GM12874 (cell line): ENCODE results near the gene APOM.

ENCODE experiments used
- CTCF ChIP-seq: IDR thresholded peaks from 2 replicates; pipeline ENCODE4 v1.5.1; 2011; ENCODE audit warnings: low read depth, mild to moderate bottlenecking, control low read depth, low read length, moderate library complexity; ENCODE audit not compliant: insufficient read depth

Gene APOM

GRCh38 chr6:31691564-31692108 is 35.9 kb downstream of the APOM start:
- no peak for TF ChIP-seq CTCF

GRCh38 chr6:31692353-31692752 is 36.7 kb downstream of the APOM start:
- no peak for TF ChIP-seq CTCF

GRCh38 chr6:31692886-31693285 is 37.2 kb downstream of the APOM start:
- TF ChIP-seq CTCF = no peak

- no peak for TF ChIP-seq CTCF
Measured at GRCh38 chr6:31693535-31693934, 37.8 kb downstream of the APOM start.

- no peak for TF ChIP-seq CTCF
Measured at GRCh38 chr6:31697555-31697954, 41.9 kb downstream of the APOM start.

- TF ChIP-seq CTCF = no peak
Measured at GRCh38 chr6:31700740-31701401, 45.2 kb downstream of the APOM start.

- TF ChIP-seq CTCF = no peak
Measured at GRCh38 chr6:31701666-31702404, 46.1 kb downstream of the APOM start.
